Activated CD8-positive, alpha-beta T cell treated with anti-CD3 and anti-CD28 coated beads for 36 hours (primary cell): ENCODE results near the gene LHFPL3. TPM values are rescaled to one million over a fixed set of nuclear protein-coding genes. Genes with fewer than 3 reads are reported as not detected.

Experiments used
- ATAC-seq: fragments of 200-7000 bp; cut with Tn5 transposase; one replicate; pipeline ENCODE4 v1.10.0; 2021; ENCODE audit warnings: mild to moderate bottlenecking, moderate library complexity
- CTCF ChIA-PET: fragments of 350-600 bp; sonication (Branson Sonifier 250); formaldehyde crosslinking; loops from one replicate; lab custom pipeline; 2021; ENCODE audit warnings: antibody characterized with exemption; lab: Charles Lee
- POLR2A ChIA-PET: fragments of 350-600 bp; sonication (Branson Sonifier 250); formaldehyde crosslinking; loops from one replicate; lab custom pipeline; 2021; ENCODE audit warnings: antibody characterized with exemption; lab: Charles Lee
- DNase-seq: peaks from one replicate; pipeline ENCODE4 v3.0.0-alpha.2; 2020
- H3K27ac Mint-ChIP-seq: one replicate; pipeline ENCODE4 v1.8.0; 2021; ENCODE audit warnings: mild to moderate bottlenecking, mixed read lengths
- H3K27me3 Mint-ChIP-seq: one replicate; pipeline ENCODE4 v1.8.0; 2021; ENCODE audit warnings: mixed read lengths
- H3K36me3 Mint-ChIP-seq: one replicate; pipeline ENCODE4 v1.8.0; 2021; ENCODE audit warnings: low read depth, mixed read lengths
- H3K4me1 Mint-ChIP-seq: one replicate; pipeline ENCODE4 v1.8.0; 2021; ENCODE audit warnings: low read depth, mixed read lengths
- H3K4me3 Mint-ChIP-seq: one replicate; pipeline ENCODE4 v1.8.0; 2021; ENCODE audit warnings: mild to moderate bottlenecking, moderate library complexity, mixed read lengths
- H3K9me3 Mint-ChIP-seq: one replicate; pipeline ENCODE4 v1.8.0; 2021; ENCODE audit warnings: mixed read lengths
- CTCF ChIP-seq: fragments of 200-600 bp; IDR thresholded peaks from one replicate; pipeline ENCODE4 v1.8.0; 2022; ENCODE audit warnings: antibody characterized with exemption, mild to moderate bottlenecking
- intact Hi-C: fragments of 100-400 bp; cut with micrococcal nuclease; formaldehyde crosslinking; loops from one replicate; pipeline ENCODE4 v1.10.0; 2022
- total RNA-seq, 2 experiments: library from RNA; stranded (reverse); gene quantifications; one replicate each; pipeline ENCODE4 v1.2.3, GENCODE V29; 2021

Gene LHFPL3
- total RNA-seq, 2 experiments from 2014 or later: not detected

GRCh38 chr7:104386943-104387342, 58.5 kb downstream of the LHFPL3 start:
- CTCF ChIA-PET: no interaction called here
- no peaks in the 10 kb centered on the region for H3K4me1 Mint-ChIP-seq
- POLR2A ChIA-PET: no interaction called here
- no peak for TF ChIP-seq CTCF
- H3K36me3 Mint-ChIP-seq: no peaks in the 10 kb centered on the region
- ATAC-seq (no peak), DNase-seq (no peak)
- intact Hi-C loops: no loop called here
- no peak overlapping the region for H3K4me3 Mint-ChIP-seq
- H3K27ac Mint-ChIP-seq: no peak overlapping the region
- peaks cover 7% of the 10 kb centered on the region for H3K27me3 Mint-ChIP-seq
- peaks cover 13% of the 10 kb centered on the region for H3K9me3 Mint-ChIP-seq

- no peaks in the 10 kb centered on the region for H3K4me1 Mint-ChIP-seq
- ATAC-seq (no peak), DNase-seq (no peak)
- no peaks in the 10 kb centered on the region for H3K36me3 Mint-ChIP-seq
- H3K9me3 Mint-ChIP-seq: peaks cover 13% of the 10 kb centered on the region
- H3K27me3 Mint-ChIP-seq: peaks cover 2% of the 10 kb centered on the region
- TF ChIP-seq CTCF: no peak
- POLR2A ChIA-PET: no interaction called here
- H3K4me3 Mint-ChIP-seq: no peak overlapping the region
- no peak overlapping the region for H3K27ac Mint-ChIP-seq
- CTCF ChIA-PET: no interaction called here
- intact Hi-C loops: no loop called here
Observed at GRCh38 chr7:104388222-104388621, 59.8 kb downstream of the LHFPL3 start.

- Mint-ChIP-seq H3K27me3 (peaks cover 5% of the 10 kb centered on the region), H3K36me3 (no peaks in the 10 kb centered on the region), H3K27ac (no peak overlapping the region), H3K4me3 (no peak overlapping the region), H3K9me3 (no peaks in the 10 kb centered on the region), H3K4me1 (no peaks in the 10 kb centered on the region)
- no peak for TF ChIP-seq CTCF
- DNase-seq (no peak), ATAC-seq (no peak)
- intact Hi-C loops: no loop called here
- ChIA-PET CTCF (no interaction called here), POLR2A (no interaction called here)
Observed at GRCh38 chr7:104395162-104395561, 66.8 kb downstream of the LHFPL3 start.

GRCh38 chr7:104397442-104397841, 69.0 kb downstream of the LHFPL3 start:
- intact Hi-C loops: no loop called here
- Mint-ChIP-seq H3K4me1 (no peaks in the 10 kb centered on the region), H3K27ac (no peak overlapping the region), H3K36me3 (no peaks in the 10 kb centered on the region), H3K27me3 (peaks cover 5% of the 10 kb centered on the region), H3K9me3 (no peaks in the 10 kb centered on the region), H3K4me3 (no peak overlapping the region)
- ATAC-seq (no peak), DNase-seq (no peak)
- ChIA-PET CTCF (no interaction called here), POLR2A (no interaction called here)
- no peak for TF ChIP-seq CTCF

GRCh38 chr7:104408371-104408770, 80.0 kb downstream of the LHFPL3 start:
- no peaks in the 10 kb centered on the region for H3K4me1 Mint-ChIP-seq
- no peak overlapping the region for H3K4me3 Mint-ChIP-seq
- H3K9me3 Mint-ChIP-seq: peaks cover 2% of the 10 kb centered on the region
- TF ChIP-seq CTCF: no peak
- no peak for DNase-seq
- H3K36me3 Mint-ChIP-seq: no peaks in the 10 kb centered on the region
- H3K27ac Mint-ChIP-seq: no peak overlapping the region
- ATAC-seq: no peak
- ChIA-PET POLR2A (no interaction called here), CTCF (no interaction called here)
- intact Hi-C loops: no loop called here
- peaks cover 1% of the 10 kb centered on the region for H3K27me3 Mint-ChIP-seq
